ENCODE measurements around the gene SRP68. TPM values are rescaled to one million over a fixed set of nuclear protein-coding genes. Genes with fewer than 3 reads are reported as not detected.
"Not testable (repeated sequence)": the region's sequence is repeated elsewhere in the genome, so short reads cannot be mapped to it uniquely, and the experiment has no call there.

Gene SRP68
- total RNA-seq, 2 experiments from 2014 or later: 106 to 108 TPM

DNA sequence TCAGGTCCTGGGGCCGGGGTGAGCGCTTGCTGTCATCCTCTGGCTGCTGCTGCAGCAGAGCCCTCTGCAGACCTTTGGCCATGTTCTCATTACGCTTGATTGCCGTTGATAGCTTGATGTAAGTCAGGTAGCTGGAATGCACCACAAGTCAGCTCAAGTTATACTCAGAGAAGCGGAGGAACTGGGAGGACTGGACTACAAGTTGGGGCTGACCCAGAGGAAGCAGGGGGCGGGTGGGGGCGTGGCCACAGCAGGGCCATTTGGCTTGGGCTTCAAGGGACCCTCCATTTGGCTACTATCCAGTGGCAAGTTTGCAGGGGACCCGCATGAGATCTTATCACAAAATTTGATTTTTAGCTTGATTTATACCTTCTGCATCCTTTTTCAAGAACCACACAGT, 26.3 kb downstream of the SRP68 start:
- Histone ChIP-seq H3K36me3 (ENCODE audit: insufficient read depth, low read length) (peaks cover 95% of the 10 kb centered on the region), H3K4me1 (ENCODE audit: insufficient read depth, low read length) (no peaks in the 10 kb centered on the region), H3K27ac (ENCODE audit: low read depth in 1 of 2, low read length in 2 of 2) (no peak overlapping the region), H3K9me3 (ENCODE audit: control insufficient read depth in 1 of 2, insufficient read depth in 1 of 2, low read length in 2 of 2) (no peaks in the 10 kb centered on the region), H3K4me3 (ENCODE audit: low read length) (no peak overlapping the region), H3K27me3 (ENCODE audit: control insufficient read depth in 1 of 2, insufficient read depth in 2 of 2, low read length in 2 of 2) (no peaks in the 10 kb centered on the region)
- TF ChIP-seq, protein P1, sequence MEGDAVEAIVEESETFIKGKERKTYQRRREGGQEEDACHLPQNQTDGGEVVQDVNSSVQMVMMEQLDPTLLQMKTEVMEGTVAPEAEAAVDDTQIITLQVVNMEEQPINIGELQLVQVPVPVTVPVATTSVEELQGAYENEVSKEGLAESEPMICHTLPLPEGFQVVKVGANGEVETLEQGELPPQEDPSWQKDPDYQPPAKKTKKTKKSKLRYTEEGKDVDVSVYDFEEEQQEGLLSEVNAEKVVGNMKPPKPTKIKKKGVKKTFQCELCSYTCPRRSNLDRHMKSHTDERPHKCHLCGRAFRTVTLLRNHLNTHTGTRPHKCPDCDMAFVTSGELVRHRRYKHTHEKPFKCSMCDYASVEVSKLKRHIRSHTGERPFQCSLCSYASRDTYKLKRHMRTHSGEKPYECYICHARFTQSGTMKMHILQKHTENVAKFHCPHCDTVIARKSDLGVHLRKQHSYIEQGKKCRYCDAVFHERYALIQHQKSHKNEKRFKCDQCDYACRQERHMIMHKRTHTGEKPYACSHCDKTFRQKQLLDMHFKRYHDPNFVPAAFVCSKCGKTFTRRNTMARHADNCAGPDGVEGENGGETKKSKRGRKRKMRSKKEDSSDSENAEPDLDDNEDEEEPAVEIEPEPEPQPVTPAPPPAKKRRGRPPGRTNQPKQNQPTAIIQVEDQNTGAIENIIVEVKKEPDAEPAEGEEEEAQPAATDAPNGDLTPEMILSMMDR (IDR thresholded peaks at IDR 0.05): no peak
- intact Hi-C loops (cut with DNase I, micrococcal nuclease): no loop called here
- no peak overlapping the region for H3K4me3 Mint-ChIP-seq
- H3K4me1 Mint-ChIP-seq (ENCODE audit: low read depth): peaks cover 18% of the 10 kb centered on the region
- no peak overlapping the region for H3K27ac Mint-ChIP-seq
- CTCF ChIA-PET: no interaction called here
- ATAC-seq (ENCODE audit: poor library complexity): no peak
- peaks cover 93% of the 10 kb centered on the region for H3K36me3 Mint-ChIP-seq (ENCODE audit: low read depth)
- DNase-seq: no peak
- POLR2A ChIA-PET: no interaction called here
- no peaks in the 10 kb centered on the region for H3K27me3 Mint-ChIP-seq
- H3K9me3 Mint-ChIP-seq: no peaks in the 10 kb centered on the region

DNA sequence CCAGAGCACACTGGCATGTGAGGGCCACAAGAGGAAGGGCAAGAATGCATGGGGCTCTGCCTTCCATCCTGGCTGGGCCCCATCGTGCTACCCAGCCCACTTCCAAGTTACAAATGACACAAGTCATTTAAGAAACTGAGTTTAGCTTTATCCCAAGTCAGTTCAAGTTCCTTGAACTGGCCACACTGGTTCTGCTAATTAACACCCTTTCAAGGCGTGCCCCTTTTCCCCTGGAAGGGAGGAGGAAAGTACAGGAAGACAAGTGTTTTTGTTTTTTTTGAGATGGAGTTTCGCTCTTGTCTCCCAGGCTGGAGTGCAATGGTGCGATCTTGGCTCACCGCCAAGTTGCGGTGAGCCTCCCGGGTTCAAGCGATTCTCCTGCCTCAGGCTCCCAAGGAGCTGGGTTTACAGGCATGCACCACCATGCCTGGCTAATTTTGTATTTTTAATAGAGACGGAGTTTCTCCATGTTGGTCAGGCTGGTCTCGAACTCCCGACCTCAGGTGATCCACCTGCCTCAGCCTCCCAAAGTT, 27.8 kb downstream of the SRP68 start:
- H3K4me3 Mint-ChIP-seq; ATAC-seq (ENCODE audit: poor library complexity); H3K4me3 ChIP-seq (ENCODE audit: low read length); H3K9me3 Mint-ChIP-seq; CTCF ChIA-PET; H3K27me3 Mint-ChIP-seq; H3K27ac ChIP-seq (ENCODE audit: low read depth in 1 of 2, low read length in 2 of 2); DNase-seq; H3K9me3 ChIP-seq (ENCODE audit: control insufficient read depth in 1 of 2, insufficient read depth in 1 of 2, low read length in 2 of 2); H3K27me3 ChIP-seq (ENCODE audit: control insufficient read depth in 1 of 2, insufficient read depth in 2 of 2, low read length in 2 of 2); H3K27ac Mint-ChIP-seq; POLR2A ChIA-PET; H3K4me1 ChIP-seq (ENCODE audit: insufficient read depth, low read length); intact Hi-C loops (cut with DNase I, micrococcal nuclease): not testable (repeated sequence)
- H3K4me1 Mint-ChIP-seq (ENCODE audit: low read depth): peaks cover 13% of the 10 kb centered on the region
- peaks cover 93% of the 10 kb centered on the region for H3K36me3 Mint-ChIP-seq (ENCODE audit: low read depth)
- H3K36me3 ChIP-seq (ENCODE audit: insufficient read depth, low read length): peaks cover 95% of the 10 kb centered on the region

DNA sequence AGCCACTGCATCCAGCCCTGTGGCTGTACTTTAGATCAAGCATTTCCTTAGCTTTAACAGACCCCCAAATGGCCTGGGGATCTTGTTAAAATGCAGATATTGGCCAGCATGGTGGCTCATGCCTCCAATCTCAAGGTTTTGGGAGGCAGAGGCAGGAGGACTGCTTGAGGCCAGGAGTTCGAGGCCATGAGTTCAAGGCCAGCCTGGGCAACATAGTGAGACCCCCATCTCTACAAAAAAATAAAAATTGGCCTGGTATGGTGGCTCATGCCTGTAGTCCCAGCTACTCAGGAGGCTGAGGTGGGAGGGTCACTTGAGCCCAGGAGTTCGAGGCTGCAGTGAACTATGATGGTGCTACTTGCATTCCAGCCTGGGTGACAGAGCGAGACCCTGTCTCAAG, 29.4 kb downstream of the SRP68 start:
- H3K4me3 ChIP-seq (ENCODE audit: low read length); CTCF ChIA-PET; ATAC-seq (ENCODE audit: poor library complexity); H3K27me3 Mint-ChIP-seq; H3K9me3 ChIP-seq (ENCODE audit: control insufficient read depth in 1 of 2, insufficient read depth in 1 of 2, low read length in 2 of 2); DNase-seq; H3K27ac ChIP-seq (ENCODE audit: low read depth in 1 of 2, low read length in 2 of 2); POLR2A ChIA-PET; H3K27ac Mint-ChIP-seq; H3K4me1 ChIP-seq (ENCODE audit: insufficient read depth, low read length); H3K9me3 Mint-ChIP-seq; H3K4me3 Mint-ChIP-seq; H3K4me1 Mint-ChIP-seq (ENCODE audit: low read depth); intact Hi-C loops (cut with DNase I, micrococcal nuclease); H3K27me3 ChIP-seq (ENCODE audit: control insufficient read depth in 1 of 2, insufficient read depth in 2 of 2, low read length in 2 of 2): not testable (repeated sequence)
- peaks cover 93% of the 10 kb centered on the region for H3K36me3 Mint-ChIP-seq (ENCODE audit: low read depth)
- H3K36me3 ChIP-seq (ENCODE audit: insufficient read depth, low read length): peaks cover 95% of the 10 kb centered on the region

DNA sequence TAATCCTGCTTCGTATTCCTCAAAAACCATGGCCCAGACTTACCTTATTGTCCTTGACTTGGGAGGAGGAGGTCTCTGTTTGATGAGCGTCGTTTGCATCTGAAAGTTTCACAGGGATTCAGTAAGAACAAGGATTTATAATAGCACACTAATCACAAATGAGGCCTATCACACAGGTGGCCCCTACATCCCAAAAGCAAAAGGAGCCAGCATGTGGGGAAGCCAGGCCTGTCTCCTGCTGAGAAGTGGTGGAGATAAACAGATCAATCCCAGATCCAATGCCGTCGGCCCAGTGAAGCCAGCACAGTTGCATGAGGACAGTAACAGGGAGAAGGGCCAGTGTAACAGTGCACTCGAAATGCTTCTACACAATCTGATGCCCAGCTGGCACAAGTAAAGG, 31.9 kb downstream of the SRP68 start:
- no peaks in the 10 kb centered on the region for H3K9me3 Mint-ChIP-seq
- H3K27ac ChIP-seq (ENCODE audit: low read depth in 1 of 2, low read length in 2 of 2): no peak overlapping the region
- DNase-seq (no peak), ATAC-seq (ENCODE audit: poor library complexity) (no peak)
- no peaks in the 10 kb centered on the region for H3K4me1 Mint-ChIP-seq (ENCODE audit: low read depth)
- no peaks in the 10 kb centered on the region for H3K9me3 ChIP-seq (ENCODE audit: control insufficient read depth in 1 of 2, insufficient read depth in 1 of 2, low read length in 2 of 2)
- intact Hi-C loops (cut with DNase I, micrococcal nuclease): no loop called here
- no peak overlapping the region for H3K27ac Mint-ChIP-seq
- ChIA-PET CTCF (no interaction called here), POLR2A (interaction anchor here (1.6 kb wide), 1 partner anchor 10 kb away, joined by 5 read pairs; no protein-coding TSS in a partner anchor)
- H3K27me3 ChIP-seq (ENCODE audit: control insufficient read depth in 1 of 2, insufficient read depth in 2 of 2, low read length in 2 of 2): no peaks in the 10 kb centered on the region
- TF ChIP-seq, protein P1 (IDR thresholded peaks at IDR 0.05): no peak
- no peaks in the 10 kb centered on the region for H3K27me3 Mint-ChIP-seq
- peaks cover 75% of the 10 kb centered on the region for H3K36me3 Mint-ChIP-seq (ENCODE audit: low read depth)
- no peaks in the 10 kb centered on the region for H3K4me1 ChIP-seq (ENCODE audit: insufficient read depth, low read length)
- no peak overlapping the region for H3K4me3 Mint-ChIP-seq
- peaks cover 73% of the 10 kb centered on the region for H3K36me3 ChIP-seq (ENCODE audit: insufficient read depth, low read length)
- no peak overlapping the region for H3K4me3 ChIP-seq (ENCODE audit: low read length)
